Vein endothelial cell (primary cell): ENCODE data around the gene MANEAL. TPM values are rescaled to one million over a fixed set of nuclear protein-coding genes. Genes with fewer than 3 reads are reported as not detected.

Experiments used
- total RNA-seq: library from RNA; depleted of rRNA; stranded (reverse); fragments of >200 nt; gene quantifications from 2 replicates; pipeline ENCODE4 v1.2.3, GENCODE V29; 2012

MANEAL gene, protein sequence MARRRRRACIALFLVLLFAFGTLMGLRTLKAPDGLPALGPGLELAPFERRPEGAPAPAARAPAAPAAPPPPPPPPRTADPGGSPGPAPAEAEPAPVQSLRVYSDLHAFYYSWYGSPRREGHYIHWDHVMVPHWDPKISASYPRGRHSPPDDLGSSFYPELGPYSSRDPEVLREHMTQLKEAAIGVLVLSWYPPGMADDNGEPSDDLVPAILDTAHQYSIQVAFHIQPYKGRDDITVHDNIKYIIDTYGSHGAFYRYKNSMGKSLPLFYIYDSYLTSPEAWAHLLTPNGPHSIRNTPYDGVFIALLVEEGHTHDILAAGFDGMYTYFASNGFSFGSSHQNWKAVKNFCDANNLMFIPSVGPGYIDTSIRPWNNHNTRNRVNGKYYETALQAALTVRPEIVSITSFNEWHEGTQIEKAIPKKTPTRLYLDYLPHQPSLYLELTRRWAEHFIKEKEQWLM
- total RNA-seq: 1.3 and 2.0 TPM in 2 replicates

DNA sequence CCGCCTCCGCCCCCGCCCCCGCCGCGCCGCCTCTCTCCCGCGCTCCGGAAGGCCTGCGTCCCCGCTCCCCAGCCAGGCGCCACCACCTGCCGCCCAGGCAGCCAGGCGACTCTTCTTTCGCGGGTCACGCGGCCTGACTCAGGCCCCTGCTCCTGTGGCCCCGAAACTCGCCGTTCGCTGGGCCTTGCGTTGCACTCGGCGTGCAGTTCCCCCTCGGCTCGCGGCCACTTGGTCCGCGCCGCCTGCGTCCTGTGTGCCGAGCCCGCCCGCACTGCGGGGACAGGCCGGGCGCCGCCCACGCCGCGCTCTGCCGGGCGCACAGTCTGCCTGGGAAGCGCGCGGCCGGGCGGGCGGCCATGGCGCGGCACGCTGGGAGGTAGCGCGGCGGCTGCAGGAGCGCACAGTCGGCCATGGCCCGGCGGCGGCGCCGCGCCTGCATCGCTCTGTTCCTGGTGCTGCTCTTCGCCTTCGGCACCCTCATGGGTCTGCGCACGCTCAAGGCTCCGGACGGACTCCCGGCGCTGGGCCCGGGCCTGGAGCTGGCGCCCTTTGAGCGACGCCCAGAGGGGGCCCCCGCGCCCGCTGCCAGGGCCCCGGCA is at the start of gene MANEAL:
Gene MANEAL, plus strand, starts transcription at position 75 of the 599 bp plus-strand sequence. Its CDS starts 336 bp downstream, at position 411.

DNA sequence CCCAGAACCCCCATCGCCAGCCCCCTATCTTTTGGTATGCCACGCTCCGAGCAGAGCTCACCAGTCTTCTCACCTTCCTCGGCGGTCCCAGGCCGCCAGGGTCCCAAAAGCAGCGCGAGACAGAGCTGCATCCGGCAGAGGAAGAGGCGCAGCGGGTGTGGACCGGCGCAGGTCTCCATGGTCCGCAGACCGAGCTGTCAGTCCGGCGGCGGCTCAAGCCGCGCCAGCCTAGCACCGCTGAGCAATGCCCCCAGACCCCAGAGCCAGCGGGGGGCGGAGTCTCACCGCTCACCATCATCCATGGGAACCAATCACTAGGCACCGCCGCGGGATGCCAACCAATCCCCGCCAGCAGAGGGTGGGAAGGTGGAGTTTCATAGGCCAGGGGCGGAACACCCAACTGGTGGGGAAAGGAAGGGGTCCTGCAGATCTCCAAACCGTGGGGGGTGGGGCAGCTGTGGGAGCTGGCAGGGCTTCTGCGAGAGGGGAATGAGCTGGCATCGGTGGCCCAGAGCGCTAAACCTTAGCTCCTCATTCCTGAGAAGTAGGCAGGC is 28.7 kb upstream of the MANEAL start, which contains the start of gene EPHA10:
Gene EPHA10, minus strand, starts transcription at position 233 of the 554 bp plus-strand sequence. Its CDS starts 54 bp downstream, at position 179.

DNA sequence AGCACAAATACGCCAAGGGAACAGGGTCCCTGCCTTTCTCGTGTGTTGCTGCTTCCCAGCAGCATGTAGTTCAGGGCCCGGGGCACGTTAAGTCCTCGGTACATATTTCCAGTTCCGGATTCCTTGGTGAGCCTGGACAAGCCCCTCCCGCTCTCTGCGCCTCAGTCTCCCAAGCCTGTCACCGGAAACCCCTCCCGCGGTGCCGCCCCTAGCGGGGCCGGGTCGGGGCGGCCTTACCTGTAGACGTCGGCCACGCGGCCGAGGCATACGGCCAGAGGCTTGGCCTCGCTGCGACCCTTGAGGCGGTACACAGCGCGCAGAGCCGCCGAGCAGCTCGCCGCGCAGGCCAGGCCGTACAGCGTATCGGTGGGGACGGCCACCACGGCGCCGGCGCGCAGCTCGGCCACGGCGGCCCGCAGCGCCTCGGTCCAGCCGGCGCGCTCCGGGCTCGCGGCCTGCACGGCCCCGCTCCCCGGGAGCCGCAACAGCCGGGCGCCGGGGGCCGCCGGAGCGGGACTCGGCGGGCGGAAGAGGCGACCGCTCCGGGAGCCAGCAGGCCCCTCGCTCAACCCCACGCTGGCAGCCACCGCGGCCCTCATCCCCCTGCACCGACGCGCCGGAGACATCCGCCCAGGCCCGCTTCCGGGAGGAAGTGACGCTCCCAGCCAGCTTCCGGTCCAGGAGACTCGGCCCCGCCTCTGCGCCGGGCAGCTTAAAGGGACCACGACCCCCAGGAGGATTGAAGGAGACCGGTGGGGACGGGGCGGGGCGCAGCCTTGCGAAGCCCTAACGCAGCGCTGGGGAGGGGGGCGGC is 14.1 kb downstream of the MANEAL start, which contains the start of the genes C1orf122 and YRDC:
Gene C1orf122, plus strand, starts transcription at position 236 of the 814 bp plus-strand sequence. CDS start 615 bp downstream, outside the sequence.
Gene YRDC, minus strand, starts transcription at position 654 of the 814 bp plus-strand sequence. Its CDS starts 28 bp downstream, at position 626.

Other genes with a start within 250 kb of the MANEAL start
- gene SNIP1, start 239.6 kb upstream of the MANEAL start, total RNA-seq: 13.7 and 17.0 TPM in 2 replicates
- 1.5 and 2.3 TPM in 2 replicates for gene DNALI1, start 236.9 kb upstream of the MANEAL start, total RNA-seq
- 61.4 and 68.1 TPM in 2 replicates for gene GNL2, start 197.9 kb upstream of the MANEAL start, total RNA-seq
- gene RSPO1, start 159.0 kb upstream of the MANEAL start, total RNA-seq: not detected in 2 replicates
- gene CDCA8, start 101.3 kb upstream of the MANEAL start, total RNA-seq: 8.8 and 18.6 TPM in 2 replicates
- gene EPHA10, start 28.7 kb upstream of the MANEAL start, total RNA-seq: not detected in 2 replicates
- 14.4 and 23.5 TPM in 2 replicates for gene C1orf122, start 13.9 kb downstream of the MANEAL start, total RNA-seq
- gene YRDC, start 14.4 kb downstream of the MANEAL start, total RNA-seq: 18.9 and 21.5 TPM in 2 replicates
- gene MTF1, start 65.7 kb downstream of the MANEAL start, total RNA-seq: 4.2 and 4.4 TPM in 2 replicates
- gene INPP5B, start 153.2 kb downstream of the MANEAL start, total RNA-seq: 20.9 and 22.5 TPM in 2 replicates
- 67.0 and 96.8 TPM in 2 replicates for gene SF3A3, start 196.2 kb downstream of the MANEAL start, total RNA-seq
- 27.6 and 51.0 TPM in 2 replicates for gene FHL3, start 211.7 kb downstream of the MANEAL start, total RNA-seq
- gene UTP11, start 218.9 kb downstream of the MANEAL start, total RNA-seq: 49.6 and 60.7 TPM in 2 replicates